Pulmonary artery endothelial cell (primary cell): Measurements from ENCODE around the gene DNAAF8. TPM values are rescaled to one million over a fixed set of nuclear protein-coding genes. Genes with fewer than 3 reads are reported as not detected.
A peak's percentile ranks its signal among the peaks of the same experiment; 100 is the strongest.

Experiments
- DNase-seq: peaks from one replicate; pipeline ENCODE4 v3.0.0-alpha.2; 2011; ENCODE audit warnings: low read depth, low spot score
- total RNA-seq: library from RNA; depleted of rRNA; stranded (reverse); fragments of >200 nt; gene quantifications from 2 replicates; pipeline ENCODE4 v1.2.3, GENCODE V29; 2014

DNAAF8 gene
- total RNA-seq, 1 donor from 2014 or later = 0.33 TPM

- DNase-seq = no peak
These were observed 16.6 kb downstream of the DNAAF8 start for GRCh38 chr16:4750896-4751295.

GRCh38 chr16:4752351-4753100 is 18.2 kb downstream of the DNAAF8 start:
- no peak for DNase-seq

GRCh38 chr16:4753227-4753626 is 18.9 kb downstream of the DNAAF8 start:
- no peak for DNase-seq

GRCh38 chr16:4754865-4755264 is 20.5 kb downstream of the DNAAF8 start:
- DNase-seq = no peak

- no peak for DNase-seq
These were observed 21.4 kb downstream of the DNAAF8 start for GRCh38 chr16:4755687-4756086.

- no peak for DNase-seq
These were observed 26.0 kb downstream of the DNAAF8 start for GRCh38 chr16:4760221-4760910.

DNA sequence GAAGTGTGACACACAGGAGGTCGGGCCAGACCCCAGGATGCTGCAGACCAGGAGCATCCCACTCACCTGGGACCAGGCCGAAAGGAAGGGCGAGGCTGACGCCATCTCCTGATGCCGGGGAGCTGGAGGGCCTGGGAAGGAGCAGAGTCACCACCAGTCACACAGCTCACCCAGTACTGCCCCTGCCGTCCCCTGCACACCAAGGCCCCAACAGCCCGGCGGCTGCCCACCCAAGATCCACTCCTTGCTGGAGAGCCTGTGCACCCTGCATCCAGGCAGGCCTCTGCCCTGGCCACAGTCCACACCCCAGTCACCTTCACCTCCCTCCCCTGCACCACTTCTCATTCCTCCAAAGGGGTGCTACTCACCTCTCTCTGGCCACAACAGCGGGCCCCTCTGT is 27.9 kb downstream of the DNAAF8 start:
- DNase-seq = no peak

DNA sequence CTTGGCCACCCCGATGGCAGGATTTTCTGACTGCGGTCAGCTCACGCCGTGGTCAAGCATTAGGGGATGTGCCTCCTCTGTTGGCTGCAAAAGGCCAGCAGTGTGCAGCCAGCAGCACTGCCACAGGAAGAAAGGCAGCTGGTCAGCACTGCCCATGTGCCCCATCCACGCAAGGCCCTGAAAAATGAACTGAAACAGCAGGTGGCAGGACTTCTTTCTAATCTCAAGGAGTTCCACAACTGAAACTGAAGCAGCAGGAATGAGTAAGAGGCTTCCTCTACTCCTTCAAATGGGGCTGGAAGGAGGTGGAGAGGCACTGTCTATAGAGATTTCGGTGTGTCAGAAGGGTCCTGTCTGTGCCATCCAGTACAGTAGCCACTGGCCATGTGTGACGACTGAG is 29.5 kb downstream of the DNAAF8 start:
- no peak for DNase-seq

- no peak for DNase-seq
These were observed 31.5 kb downstream of the DNAAF8 start for GRCh38 chr16:4765511-4766474.

DNA sequence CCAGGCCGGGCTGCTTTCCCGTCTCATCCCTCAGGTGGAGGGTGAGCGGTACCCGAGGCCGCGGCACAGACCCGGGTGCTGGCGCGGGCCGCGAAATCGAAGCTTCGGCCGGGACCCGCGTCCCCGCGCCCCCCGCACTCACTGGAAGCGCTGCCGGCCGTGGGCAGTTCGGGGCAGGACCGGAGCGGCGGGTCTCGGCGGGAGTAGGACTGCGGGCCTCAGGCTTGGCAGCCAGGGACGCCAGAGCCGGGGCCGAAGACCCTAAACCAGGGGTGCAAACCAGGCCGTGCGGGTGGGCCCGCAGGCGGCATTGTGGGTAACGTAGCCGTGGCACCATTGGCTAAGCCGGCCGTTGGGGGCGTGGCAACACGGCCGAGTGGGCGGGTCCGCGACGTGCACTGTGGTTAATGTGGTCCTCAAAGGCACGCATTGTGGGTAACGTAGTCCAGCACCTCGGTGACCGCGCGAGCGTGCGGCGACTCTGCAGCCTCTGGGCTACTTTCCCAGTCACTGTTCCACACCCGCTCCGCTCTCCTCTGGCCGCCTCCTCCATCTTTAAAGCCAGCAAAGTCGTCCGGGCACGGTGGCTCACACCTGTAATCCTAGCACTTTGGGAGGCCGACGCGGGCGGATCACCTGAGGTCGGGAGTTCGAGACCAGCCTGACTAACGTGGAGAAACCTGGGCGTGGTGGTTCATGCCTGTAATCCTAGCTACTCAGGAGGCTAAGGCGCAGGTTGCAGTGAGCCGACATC is 32.7 kb downstream of the DNAAF8 start, which contains the start of gene ZNF500:
TSS of gene ZNF500 (minus strand) at position 288 of the 754 bp plus-strand sequence. CDS start 1,184 bp downstream, outside the sequence.
- DNase-seq = peak; percentile 88

GRCh38 chr16:4767872-4768548 is 33.7 kb downstream of the DNAAF8 start:
- no peak for DNase-seq

DNA sequence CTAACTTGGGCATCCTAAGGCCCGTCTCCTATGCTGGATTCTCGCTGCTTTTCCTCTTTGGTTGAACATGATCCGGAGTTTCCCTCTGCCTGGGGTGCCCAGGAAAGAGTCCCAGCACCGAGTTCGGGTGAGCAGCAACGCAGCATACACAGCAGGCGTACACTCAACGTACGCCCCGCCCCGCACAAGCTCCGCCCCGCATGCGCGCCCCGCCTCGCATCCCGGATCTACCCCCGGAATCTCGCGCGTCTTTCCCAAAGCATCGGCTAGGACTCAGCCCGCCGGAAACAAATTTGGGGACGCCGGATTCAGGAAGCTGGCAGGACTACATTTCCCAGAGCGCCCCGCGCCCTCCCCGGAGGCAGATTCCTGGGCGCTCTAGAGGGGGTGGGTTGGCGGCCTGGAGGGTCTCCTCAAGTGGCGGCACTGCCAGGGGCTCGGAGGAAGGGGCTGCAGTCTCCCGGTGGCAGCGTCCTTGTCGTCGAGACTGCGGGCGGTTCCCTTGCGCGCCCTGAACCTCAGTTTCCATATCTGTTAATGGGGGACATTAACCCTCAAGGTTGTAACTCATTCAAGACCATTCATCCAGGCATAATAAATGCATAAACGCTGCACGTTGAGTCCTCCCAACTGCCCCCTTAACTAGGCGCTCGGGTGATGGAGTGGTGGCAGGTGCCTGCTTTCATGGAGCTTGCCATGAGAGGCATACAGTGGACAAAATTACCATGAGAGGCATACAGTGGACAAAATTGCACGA is 34.4 kb downstream of the DNAAF8 start:
- DNase-seq = peak; percentile 68

DNA sequence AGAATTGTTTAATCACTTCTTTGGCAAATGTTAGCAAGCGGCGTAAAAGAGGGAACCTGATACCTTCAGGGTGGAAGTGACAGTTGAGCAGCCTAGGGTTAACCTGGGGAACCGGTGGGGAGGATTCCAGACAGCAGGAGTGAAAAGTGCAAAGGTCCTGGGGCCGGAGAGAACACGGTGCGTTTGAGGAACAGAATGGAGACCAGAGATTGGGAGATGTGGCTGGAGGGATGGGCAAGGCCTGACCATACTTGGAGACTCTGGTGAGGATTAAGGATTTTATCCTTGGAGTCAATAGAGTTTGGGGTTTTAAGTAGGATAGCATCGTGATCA is 34.9 kb downstream of the DNAAF8 start:
- no peak for DNase-seq

DNA sequence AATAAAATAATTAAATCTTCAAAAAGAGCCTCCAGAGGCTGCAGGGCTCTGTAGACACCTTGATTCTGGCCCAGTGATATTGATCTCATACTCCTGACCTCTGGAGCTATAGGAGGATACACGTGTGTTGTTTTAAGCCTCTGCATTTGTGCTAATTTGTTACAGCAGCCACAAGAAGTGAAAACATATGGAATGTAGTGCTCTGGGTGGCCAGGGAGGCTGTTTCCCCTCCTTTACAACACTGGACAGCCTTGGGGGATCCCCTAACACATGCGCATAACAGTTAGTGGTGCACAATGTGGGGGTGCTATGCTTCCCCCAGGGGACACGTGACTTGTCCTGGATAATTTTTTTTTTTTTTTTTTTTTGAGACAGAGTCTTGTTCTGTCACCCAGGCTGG is 37.3 kb downstream of the DNAAF8 start:
- no peak for DNase-seq

- DNase-seq = no peak
These were observed 38.0 kb downstream of the DNAAF8 start for GRCh38 chr16:4772351-4772750.

GRCh38 chr16:4775005-4775404 is 40.7 kb downstream of the DNAAF8 start:
- no peak for DNase-seq

DNA sequence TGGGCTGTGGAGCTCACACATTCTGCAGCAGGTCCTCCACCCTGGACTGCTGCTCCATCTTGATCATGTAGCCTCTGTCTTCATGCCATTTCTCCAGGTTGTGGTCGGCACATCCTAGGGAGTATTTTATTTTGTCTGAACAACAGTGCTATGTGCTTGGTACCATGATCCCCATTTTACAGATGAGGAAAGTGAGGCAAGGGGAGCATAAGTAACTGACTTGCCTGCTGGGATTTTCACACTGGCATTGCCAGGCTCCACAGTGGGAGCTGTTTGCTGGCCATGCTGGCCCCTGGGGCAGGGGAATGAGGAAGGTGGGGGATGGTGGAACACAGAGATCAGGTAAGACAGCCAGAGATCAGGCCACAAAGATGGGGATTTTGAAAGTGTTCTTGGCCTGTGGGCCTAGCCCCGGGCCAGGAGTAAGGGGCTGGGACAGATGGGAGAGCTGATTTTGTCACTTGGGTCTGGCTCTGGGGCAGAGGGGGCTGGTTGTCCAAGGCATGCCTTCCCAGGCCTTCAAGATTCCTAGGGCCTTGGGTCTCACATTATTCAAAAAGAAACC is 41.9 kb downstream of the DNAAF8 start:
- no peak for DNase-seq

DNA sequence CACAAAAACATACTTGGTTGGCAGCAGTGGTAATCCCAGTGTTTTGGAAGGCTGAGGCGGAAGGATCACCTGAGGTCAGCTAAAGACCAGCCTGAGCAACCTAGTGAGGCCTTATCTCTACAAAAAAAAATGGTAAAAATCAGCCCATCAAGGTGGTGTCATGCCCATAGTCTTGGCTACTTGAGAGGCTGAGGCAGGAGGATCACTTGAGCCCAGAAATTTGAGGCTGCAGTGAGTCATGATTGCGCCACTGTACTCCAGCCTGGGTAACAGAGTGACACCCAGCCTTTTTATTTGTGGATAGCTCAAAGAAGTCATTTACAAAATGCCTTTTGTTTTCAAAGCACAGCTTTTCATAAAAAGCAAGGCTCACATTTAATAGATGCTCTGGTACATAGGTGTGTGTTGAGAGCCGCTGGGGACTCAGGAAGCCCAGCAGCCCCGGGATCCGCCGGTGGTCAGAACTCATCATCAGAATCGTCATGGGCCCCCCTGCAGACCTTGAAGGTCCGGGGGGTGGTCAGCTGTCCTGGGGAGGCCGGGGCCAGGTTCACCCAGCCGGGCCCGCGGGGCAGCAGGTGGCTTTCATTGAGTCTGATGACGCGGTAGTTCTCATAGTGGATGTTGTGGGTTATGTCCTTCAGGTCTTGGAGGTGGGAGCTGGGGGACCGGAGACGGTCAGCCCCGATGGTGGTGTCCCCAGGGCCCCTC is 43.2 kb downstream of the DNAAF8 start:
- no peak for DNase-seq

DNA sequence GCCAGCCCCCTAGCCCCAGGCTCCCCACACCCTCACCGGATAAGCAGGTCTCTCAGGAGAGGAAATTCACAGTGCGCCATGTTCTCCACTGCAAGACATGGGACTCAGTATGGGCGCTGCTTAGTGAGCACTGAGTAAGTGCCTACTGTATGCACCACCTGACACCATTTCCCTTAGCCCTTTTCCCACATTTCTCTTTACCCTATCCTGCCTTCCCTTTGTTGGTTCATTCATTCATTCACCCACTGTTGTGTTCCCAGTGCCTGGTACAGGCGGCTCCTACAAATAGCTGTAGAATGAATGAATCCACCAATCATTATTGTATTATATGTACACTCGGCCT is 43.7 kb downstream of the DNAAF8 start:
- DNase-seq = no peak
